Keratinocyte (primary cell): ENCODE measurements around the gene SFRP5. TPM values are rescaled to one million over a fixed set of nuclear protein-coding genes. Genes with fewer than 3 reads are reported as not detected.

Experiments
- DNase-seq: peaks from one replicate; pipeline ENCODE4 v3.0.0-alpha.2; 2011; ENCODE audit warnings: low read depth, missing footprints, low spot score
- FAIRE-seq: peaks from 2 replicates; lab custom pipeline; 2011; peaks lifted over from hg19 to GRCh38; lab: Jason Lieb, UNC
- H2AFZ ChIP-seq: 2 replicates; pipeline ENCODE4 v1.6.0; 2012; ENCODE audit warnings: low read length, control low read depth, inconsistent platforms; ENCODE audit not compliant: control insufficient read depth
- H3K27ac ChIP-seq: 2 replicates; pipeline ENCODE4 v1.5.1; 2011; ENCODE audit warnings: low read length; ENCODE audit not compliant: control insufficient read depth, insufficient read depth
- H3K27me3 ChIP-seq: 3 replicates; pipeline ENCODE4 v1.6.0; 2011; ENCODE audit warnings: low read length; ENCODE audit not compliant: control insufficient read depth, insufficient read depth; ENCODE audit errors: extremely low read depth
- H3K36me3 ChIP-seq, 2 experiments: 2 replicates in 1 of 2; 3 replicates in 1 of 2; pipeline ENCODE4 v1.5.1; 2011; ENCODE audit warnings: low read length in 2 of 2, mild to moderate bottlenecking in 1 of 2; ENCODE audit not compliant: control insufficient read depth in 2 of 2, insufficient read depth in 2 of 2; ENCODE audit errors: extremely low read depth in 1 of 2
- H3K4me1 ChIP-seq: 3 replicates; pipeline ENCODE4 v1.5.1; 2011; ENCODE audit warnings: low read length; ENCODE audit not compliant: control insufficient read depth, insufficient read depth; ENCODE audit errors: extremely low read depth
- H3K4me2 ChIP-seq: 3 replicates; pipeline ENCODE4 v1.6.0; 2011; ENCODE audit warnings: low read depth, low read length; ENCODE audit not compliant: control insufficient read depth, insufficient read depth; ENCODE audit errors: extremely low read depth
- H3K4me3 ChIP-seq, 3 experiments: fragments of 200-600 bp in 1 of 3; sonication (generic) in 1 of 3; 2 replicates in 2 of 3; 3 replicates in 1 of 3; pipeline ENCODE4 v1.5.1; 2011 to 2016; ENCODE audit warnings: low read length in 3 of 3, mild to moderate bottlenecking in 3 of 3, control low read depth in 2 of 3, inconsistent platforms in 1 of 3, low read depth in 1 of 3, mixed read lengths in 1 of 3, mixed run types in 1 of 3, moderate library complexity in 1 of 3; ENCODE audit not compliant: control insufficient read depth in 2 of 3, insufficient read depth in 2 of 3; ENCODE audit errors: extremely low read depth in 1 of 3
- H3K79me2 ChIP-seq: 2 replicates; pipeline ENCODE4 v1.6.0; 2012; ENCODE audit warnings: low read length; ENCODE audit not compliant: control insufficient read depth, insufficient read depth
- H3K9ac ChIP-seq: 3 replicates; pipeline ENCODE4 v1.6.0; 2011; ENCODE audit warnings: low read length; ENCODE audit not compliant: control insufficient read depth, insufficient read depth; ENCODE audit errors: extremely low read depth
- H3K9me1 ChIP-seq: 3 replicates; pipeline ENCODE4 v1.6.0; 2011; ENCODE audit warnings: low read length; ENCODE audit not compliant: control insufficient read depth, insufficient read depth; ENCODE audit errors: extremely low read depth
- H3K9me3 ChIP-seq: 2 replicates; pipeline ENCODE4 v1.5.1; 2012; ENCODE audit warnings: low read depth, low read length; ENCODE audit not compliant: control insufficient read depth
- H4K20me1 ChIP-seq: 3 replicates; pipeline ENCODE4 v1.6.0; 2011; ENCODE audit warnings: low read length; ENCODE audit not compliant: control insufficient read depth, insufficient read depth; ENCODE audit errors: extremely low read depth
- CTCF ChIP-seq, 3 experiments: IDR thresholded peaks in 1 of 3; conservative IDR thresholded peaks in 1 of 3; optimal IDR thresholded peaks in 1 of 3; 2 replicates in 2 of 3; 3 replicates in 1 of 3; pipeline versions ENCODE3 to v1.5.1; 2011; ENCODE audit warnings: low read length in 3 of 3, mild to moderate bottlenecking in 3 of 3, moderate library complexity in 2 of 3, control low read depth in 1 of 3, inconsistent platforms in 1 of 3; ENCODE audit not compliant: insufficient read depth in 2 of 3; ENCODE audit errors: extremely low read depth in 1 of 3
- EZH2 ChIP-seq: IDR thresholded peaks from one replicate; pipeline ENCODE4 v1.6.1; 2012; ENCODE audit warnings: inconsistent platforms, mild to moderate bottlenecking, low read length, moderate library complexity
- dilution Hi-C: fragments of 300-500 bp; cut with MboI; formaldehyde crosslinking; loops from one replicate; pipeline ENCODE4 v1.7.0; 2020; ENCODE audit warnings: low sequenced_read_pairs; ENCODE audit not compliant: extremely low pct_ligation_motif_present
- polyA plus RNA-seq, 5 experiments: library from polyadenylated mRNA; depleted of rRNA in 3 of 5; stranded (reverse) in 3 of 5; stranded (forward) in 1 of 5; unstranded in 1 of 5; fragments of >200 nt; gene quantifications; 1 replicate in 1 of 5; 2 replicates in 3 of 5; 3 replicates in 1 of 5; pipeline versions ENCODE4 v1.2.1 to v1.2.3, GENCODE V29; 2011 to 2012; ENCODE audit warnings: missing spikeins in 2 of 5, low read depth in 1 of 5, low replicate concordance in 1 of 5

SFRP5 gene
- polyA plus RNA-seq, 1 donor (not counting 4 experiments of a cell fraction or from before 2014, with no cell fraction given), result not detected

GRCh38 chr10:97761331-97761865, 10.4 kb downstream of the SFRP5 start:
- Histone ChIP-seq H3K27ac (no peak overlapping the region), H3K9me3 (no peaks in the 10 kb centered on the region), H3K4me2 (no peak overlapping the region), H3K27me3 (no peaks in the 10 kb centered on the region), H3K4me1 (peaks cover 2% of the 10 kb centered on the region), H3K9me1 (no peaks in the 10 kb centered on the region), H3K36me3 (peaks cover 21 to 24% of the 10 kb centered on the region in 2 experiments), H2AFZ (no peak overlapping the region), H3K9ac (no peak overlapping the region), H3K79me2 (no peaks in the 10 kb centered on the region), H4K20me1 (peaks cover 4% of the 10 kb centered on the region), H3K4me3 (no peak overlapping the region)
- dilution Hi-C loops, result loop anchor here (25.0 kb wide), 1 partner anchor 101 kb away; no protein-coding TSS in a partner anchor
- TF ChIP-seq EZH2, result no peak
- no peak for TF ChIP-seq CTCF (optimal IDR thresholded peaks at IDR 0.05 in 1 of 3, IDR thresholded peaks at IDR 0.05 in 1 of 3, conservative IDR thresholded peaks at IDR 0.05 in 1 of 3; ENCODE audit: extremely low read depth in 1 of 3, insufficient read depth in 2 of 3, low read length in 3 of 3)
- no peak for FAIRE-seq
- DNase-seq, result no peak

GRCh38 chr10:97760461-97761257, 11.1 kb downstream of the SFRP5 start:
- Histone ChIP-seq H2AFZ (no peak overlapping the region), H3K9me1 (no peaks in the 10 kb centered on the region), H3K79me2 (no peaks in the 10 kb centered on the region), H3K36me3 (peaks cover 23 to 29% of the 10 kb centered on the region in 2 experiments), H3K27ac (no peak overlapping the region), H3K4me1 (peaks cover 2% of the 10 kb centered on the region), H3K9ac (no peak overlapping the region), H3K27me3 (no peaks in the 10 kb centered on the region), H3K4me3 (no peak overlapping the region), H4K20me1 (peaks cover 4% of the 10 kb centered on the region), H3K9me3 (no peaks in the 10 kb centered on the region), H3K4me2 (no peak overlapping the region)
- dilution Hi-C loops, result loop anchor here (25.0 kb wide), 1 partner anchor 102 kb away; no protein-coding TSS in a partner anchor
- no peak for FAIRE-seq
- DNase-seq, result no peak
- TF ChIP-seq CTCF (optimal IDR thresholded peaks at IDR 0.05 in 1 of 3, IDR thresholded peaks at IDR 0.05 in 1 of 3, conservative IDR thresholded peaks at IDR 0.05 in 1 of 3; ENCODE audit: extremely low read depth in 1 of 3, insufficient read depth in 2 of 3, low read length in 3 of 3) (no peak), EZH2 (no peak)
